OCI-LY7 (cell line): ENCODE results near the gene SLC2A5.

Source experiments
- CTCF ChIP-seq: fragments of 200-600 bp; sonication (generic); conservative IDR thresholded peaks from 2 replicates; pipeline ENCODE4 v1.5.1; 2014; ENCODE audit warnings: mild to moderate bottlenecking, antibody characterized with exemption, low read length, moderate library complexity, mixed read lengths
- EZH2phosphoT487 ChIP-seq: fragments of 200-600 bp; sonication (generic); IDR thresholded peaks from 2 replicates; pipeline ENCODE4 v1.6.1; 2018; ENCODE audit warnings: low read depth, borderline replicate concordance, mild to moderate bottlenecking, mixed run types, antibody characterized with exemption, low read length, moderate library complexity, mixed read lengths

GRCh38 chr1:8989821-8990220 is 79.6 kb downstream of the SLC2A5 start:
- TF ChIP-seq CTCF: no peak
- no peak for TF ChIP-seq EZH2phosphoT487
